ENCODE measurements around the gene CYBB.
A peak's percentile ranks its signal among the peaks of the same experiment; 100 is the strongest.

CYBB gene

DNA sequence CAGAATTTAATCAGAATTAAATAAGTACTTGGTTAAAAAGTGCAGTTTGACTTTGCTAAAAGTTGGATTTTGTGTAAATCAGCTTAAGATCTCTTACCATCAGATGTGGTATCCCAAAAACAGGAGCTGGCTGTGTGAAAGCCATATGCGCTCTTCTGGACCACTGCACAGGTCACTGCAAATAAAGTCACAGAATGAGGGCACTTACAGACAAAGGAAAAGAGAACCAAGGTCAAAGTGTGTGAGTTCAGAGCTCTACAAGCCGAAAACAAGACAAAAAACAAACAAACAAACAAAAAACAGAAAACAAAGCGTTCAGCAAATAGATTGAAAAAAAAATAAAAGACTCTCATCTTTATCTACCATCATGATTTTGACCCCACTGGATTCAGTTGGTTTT lies 61.1 kb downstream of the CYBB start:
- DNase-seq (ENCODE audit: low read depth), result no peak
- H3K4me3 ChIP-seq (ENCODE audit: control insufficient read depth, low read depth, low read length), result no peak overlapping the region
- TF ChIP-seq, protein P1, sequence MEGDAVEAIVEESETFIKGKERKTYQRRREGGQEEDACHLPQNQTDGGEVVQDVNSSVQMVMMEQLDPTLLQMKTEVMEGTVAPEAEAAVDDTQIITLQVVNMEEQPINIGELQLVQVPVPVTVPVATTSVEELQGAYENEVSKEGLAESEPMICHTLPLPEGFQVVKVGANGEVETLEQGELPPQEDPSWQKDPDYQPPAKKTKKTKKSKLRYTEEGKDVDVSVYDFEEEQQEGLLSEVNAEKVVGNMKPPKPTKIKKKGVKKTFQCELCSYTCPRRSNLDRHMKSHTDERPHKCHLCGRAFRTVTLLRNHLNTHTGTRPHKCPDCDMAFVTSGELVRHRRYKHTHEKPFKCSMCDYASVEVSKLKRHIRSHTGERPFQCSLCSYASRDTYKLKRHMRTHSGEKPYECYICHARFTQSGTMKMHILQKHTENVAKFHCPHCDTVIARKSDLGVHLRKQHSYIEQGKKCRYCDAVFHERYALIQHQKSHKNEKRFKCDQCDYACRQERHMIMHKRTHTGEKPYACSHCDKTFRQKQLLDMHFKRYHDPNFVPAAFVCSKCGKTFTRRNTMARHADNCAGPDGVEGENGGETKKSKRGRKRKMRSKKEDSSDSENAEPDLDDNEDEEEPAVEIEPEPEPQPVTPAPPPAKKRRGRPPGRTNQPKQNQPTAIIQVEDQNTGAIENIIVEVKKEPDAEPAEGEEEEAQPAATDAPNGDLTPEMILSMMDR (IDR thresholded peaks at IDR 0.05; ENCODE audit: control insufficient read depth, insufficient read depth, low read depth, low read length, missing control alignments), result no peak

DNA sequence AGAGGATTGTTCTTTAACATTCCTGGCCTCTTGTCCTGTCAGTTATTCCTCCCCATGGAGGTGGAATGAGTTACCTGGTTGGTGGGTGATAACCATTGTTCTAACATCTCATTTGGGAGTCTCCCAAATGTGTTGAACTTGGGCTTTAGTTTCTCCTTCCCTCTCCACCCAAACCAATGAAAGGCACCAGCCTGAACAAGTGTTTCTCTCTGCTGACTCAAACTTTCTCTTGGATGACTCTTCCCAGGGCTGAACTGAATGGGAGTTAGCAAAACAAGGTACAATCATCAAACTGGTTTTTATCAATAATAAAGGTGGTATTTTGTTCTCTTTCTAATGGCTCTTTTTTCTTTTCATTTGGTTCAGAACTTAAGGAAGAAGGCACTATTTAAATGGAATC lies 64.8 kb downstream of the CYBB start:
- TF ChIP-seq, protein P1 (IDR thresholded peaks at IDR 0.05; ENCODE audit: control insufficient read depth, insufficient read depth, low read depth, low read length, missing control alignments), result no peak
- no peak overlapping the region for H3K4me3 ChIP-seq (ENCODE audit: control insufficient read depth, low read depth, low read length)
- no peak for DNase-seq (ENCODE audit: low read depth)

DNA sequence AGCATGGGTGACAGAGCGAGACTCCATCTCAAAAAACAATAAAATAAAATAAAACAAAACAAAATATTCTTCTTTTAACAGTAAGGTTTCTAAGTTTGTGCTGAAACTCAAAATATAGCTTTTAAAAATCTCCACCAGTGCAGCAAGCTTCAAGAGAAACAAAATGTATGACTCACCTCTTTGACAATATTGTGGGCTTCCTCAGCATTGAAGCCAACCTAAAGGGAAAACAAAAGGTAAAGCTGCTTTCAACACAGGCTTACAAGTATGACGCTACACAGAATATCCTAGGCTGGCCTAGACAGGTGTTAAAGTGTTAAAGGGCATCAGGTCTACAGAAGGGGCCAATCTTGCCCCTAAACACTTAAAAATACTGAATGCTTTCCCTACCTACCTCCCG lies 66.3 kb downstream of the CYBB start:
- H3K4me3 ChIP-seq (ENCODE audit: control insufficient read depth, low read depth, low read length), result no peak overlapping the region
- no peak for DNase-seq (ENCODE audit: low read depth)
- TF ChIP-seq, protein P1 (IDR thresholded peaks at IDR 0.05; ENCODE audit: control insufficient read depth, insufficient read depth, low read depth, low read length, missing control alignments), result no peak

DNA sequence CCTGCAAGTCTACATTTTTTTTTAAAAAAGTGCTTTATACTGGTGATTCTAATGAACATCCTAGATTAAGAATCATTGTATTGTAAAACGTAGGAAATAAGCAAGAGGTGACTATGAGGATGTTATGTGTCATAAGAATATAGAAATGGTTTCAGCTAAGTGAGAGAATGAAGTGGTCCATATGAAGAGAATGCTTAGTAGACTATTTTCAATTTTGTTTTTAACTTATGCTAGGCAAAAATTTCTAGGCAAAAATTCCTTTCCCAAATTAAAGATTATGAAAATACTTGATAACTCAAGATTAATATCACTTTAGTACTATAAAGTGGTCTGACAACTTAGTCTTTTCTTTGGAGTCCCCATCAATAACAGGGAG lies 66.7 kb downstream of the CYBB start:
- peak overlapping the region; percentile 74 for H3K4me3 ChIP-seq (ENCODE audit: control insufficient read depth, low read depth, low read length)
- DNase-seq (ENCODE audit: low read depth), result no peak
- TF ChIP-seq, protein P1 (IDR thresholded peaks at IDR 0.05; ENCODE audit: control insufficient read depth, insufficient read depth, low read depth, low read length, missing control alignments), result no peak

DNA sequence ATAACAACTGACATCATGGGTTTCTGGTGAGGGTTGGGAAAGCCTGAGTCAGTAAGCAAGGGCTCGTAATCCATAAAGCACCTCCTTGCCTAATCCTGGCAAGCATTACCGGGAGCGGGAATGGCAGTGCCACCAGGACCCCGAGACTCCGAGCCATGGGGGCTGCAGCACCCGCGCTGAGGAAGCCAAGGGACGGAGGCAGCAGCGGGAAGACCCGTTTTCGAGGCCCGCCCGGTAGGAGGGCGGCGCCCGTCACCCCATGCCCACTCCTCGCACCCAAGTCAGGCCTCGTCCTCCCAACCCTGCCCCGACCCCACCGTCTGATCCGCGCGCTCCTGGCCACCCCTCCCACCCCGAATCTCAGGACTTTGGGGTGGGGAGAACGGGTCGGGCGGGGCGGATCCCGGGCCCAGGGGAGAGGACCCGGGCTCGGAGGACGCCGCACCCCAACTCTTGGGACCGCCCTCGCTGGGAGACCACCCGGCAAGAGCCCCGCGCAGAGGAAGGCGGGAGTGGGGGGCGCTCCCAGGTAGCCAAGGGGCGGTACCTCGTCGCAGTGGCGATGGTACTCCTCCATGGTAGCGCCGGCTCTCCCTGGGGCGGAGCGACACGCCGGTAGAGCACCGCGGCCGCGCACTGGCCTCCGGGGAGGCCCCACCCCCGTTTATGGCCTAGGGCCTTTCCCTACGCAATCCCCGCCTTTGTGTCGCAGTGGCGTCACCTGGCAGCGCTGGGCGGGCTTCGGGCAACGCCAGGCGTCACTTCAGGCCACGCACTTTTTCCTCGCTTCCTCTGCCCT lies 67.3 kb downstream of the CYBB start, which contains the start of gene DYNLT3:
Gene DYNLT3, minus strand, starts transcription at position 638 of the 799 bp plus-strand sequence. Its CDS starts 61 bp downstream, at position 577.
- peak within 1 kb of the TSS; percentile 74 for H3K4me3 ChIP-seq (ENCODE audit: control insufficient read depth, low read depth, low read length)
- DNase-seq (ENCODE audit: low read depth), result no peak
- TF ChIP-seq, protein P1 (IDR thresholded peaks at IDR 0.05; ENCODE audit: control insufficient read depth, insufficient read depth, low read depth, low read length, missing control alignments), result no peak

DNA sequence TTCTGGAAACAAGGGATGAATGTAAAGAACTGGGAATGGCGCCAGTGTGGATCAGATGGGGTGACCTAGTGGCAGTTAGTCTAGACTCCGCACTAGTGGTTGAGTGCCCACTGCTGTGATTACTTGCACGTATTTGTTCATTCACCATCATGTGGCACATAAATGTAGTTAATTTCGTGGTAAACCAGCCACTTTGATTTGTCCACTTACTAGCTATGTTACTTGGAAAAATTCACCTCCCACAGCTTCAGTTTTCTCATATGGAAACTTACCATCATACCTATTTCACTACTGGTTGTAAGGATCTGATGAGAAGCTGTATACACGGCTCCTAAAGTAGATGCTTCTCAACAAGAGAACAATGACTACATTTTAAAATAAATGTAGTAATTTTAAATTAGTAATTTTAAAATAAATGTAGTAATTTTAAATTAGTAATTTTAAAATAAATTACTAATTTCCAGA lies 67.9 kb downstream of the CYBB start:
- peak overlapping the region; percentile 74 for H3K4me3 ChIP-seq (ENCODE audit: control insufficient read depth, low read depth, low read length)
- TF ChIP-seq, protein P1 (IDR thresholded peaks at IDR 0.05; ENCODE audit: control insufficient read depth, insufficient read depth, low read depth, low read length, missing control alignments), result no peak
- no peak for DNase-seq (ENCODE audit: low read depth)
